Measurements from ENCODE around the gene FERD3L.

The FERD3L gene

DNA sequence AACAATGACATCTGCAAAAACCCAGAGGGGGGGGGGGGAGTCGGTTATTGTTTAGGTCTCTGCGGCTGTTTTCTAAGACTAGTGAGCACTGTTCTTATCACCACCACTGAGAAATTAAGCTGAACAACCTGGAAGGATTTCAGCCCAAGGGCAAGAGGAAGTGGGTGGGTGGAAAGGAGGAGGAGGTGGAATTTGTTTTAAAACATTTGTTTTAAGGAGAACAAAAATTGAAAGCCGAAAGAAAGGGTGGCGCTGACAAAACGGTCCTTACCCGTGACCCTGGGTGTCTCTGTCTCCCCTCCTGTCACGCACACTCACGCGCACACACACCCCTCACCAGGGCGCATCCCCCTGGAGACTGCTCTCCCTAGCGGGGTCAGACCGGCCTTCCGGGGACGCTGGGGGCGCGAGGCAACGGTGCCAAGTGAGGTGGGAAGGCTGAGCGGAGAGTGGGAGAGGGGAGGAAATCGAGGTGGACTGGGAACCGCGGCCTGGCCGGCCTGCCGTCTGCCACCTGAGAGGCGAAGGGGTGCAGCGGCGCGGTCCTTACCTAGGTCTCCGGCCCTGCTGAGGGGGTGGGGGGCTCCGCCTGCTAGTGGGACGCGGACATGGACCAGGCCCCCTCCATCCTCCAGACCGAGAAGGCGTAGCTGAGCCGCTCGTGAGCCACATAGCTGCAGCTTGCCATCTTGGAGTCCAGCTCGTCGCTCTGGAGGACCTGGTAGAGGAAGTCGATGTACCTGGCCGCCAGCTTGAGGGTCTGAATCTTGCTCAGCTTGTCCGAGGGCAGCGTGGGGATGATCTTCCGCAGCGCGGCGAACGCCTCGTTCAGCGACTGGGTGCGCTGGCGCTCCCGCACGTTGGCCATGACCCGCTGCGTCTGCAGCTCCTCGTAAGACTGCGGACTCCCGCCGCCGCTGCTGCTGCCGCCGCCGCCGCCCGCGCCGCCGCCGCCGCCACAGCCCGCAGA, 28.8 kb downstream of the FERD3L start:
- FAIRE-seq = no peak

GRCh38 chr7:19114551-19114855, 30.7 kb downstream of the FERD3L start:
- FAIRE-seq = no peak

DNA sequence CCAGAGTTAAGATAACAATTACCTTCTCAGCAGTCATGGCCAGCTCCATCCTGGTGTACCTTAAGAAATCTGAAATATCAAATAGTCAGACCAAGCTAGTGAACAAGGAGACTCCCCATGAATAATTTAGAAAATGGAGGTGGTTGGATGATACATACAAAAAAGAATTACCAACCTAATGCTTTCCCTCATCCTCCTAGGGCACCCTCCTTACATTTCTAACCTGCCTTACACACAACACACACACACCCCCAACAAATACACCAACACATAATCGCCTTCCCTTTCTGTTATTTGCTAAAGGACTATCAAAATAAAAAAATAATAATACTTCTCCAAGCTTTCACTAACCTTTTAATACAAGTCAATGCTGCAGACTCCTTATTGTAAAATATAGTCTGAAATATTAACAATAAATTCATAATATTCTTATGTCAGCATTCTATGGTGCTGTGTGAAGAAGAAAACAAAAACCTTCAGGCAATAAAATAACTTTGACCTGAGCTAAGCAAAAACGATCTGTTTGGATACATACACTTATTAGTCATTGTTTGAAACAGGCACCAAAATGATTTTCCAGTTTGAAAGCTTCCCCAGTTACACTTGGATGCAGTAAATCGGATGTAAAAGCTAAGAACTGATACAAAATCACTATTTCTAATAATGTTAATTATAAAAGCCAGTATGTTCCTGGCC, 31.2 kb downstream of the FERD3L start:
- FAIRE-seq = no peak

GRCh38 chr7:19113002-19113350, 32.2 kb downstream of the FERD3L start:
- no peak for FAIRE-seq

DNA sequence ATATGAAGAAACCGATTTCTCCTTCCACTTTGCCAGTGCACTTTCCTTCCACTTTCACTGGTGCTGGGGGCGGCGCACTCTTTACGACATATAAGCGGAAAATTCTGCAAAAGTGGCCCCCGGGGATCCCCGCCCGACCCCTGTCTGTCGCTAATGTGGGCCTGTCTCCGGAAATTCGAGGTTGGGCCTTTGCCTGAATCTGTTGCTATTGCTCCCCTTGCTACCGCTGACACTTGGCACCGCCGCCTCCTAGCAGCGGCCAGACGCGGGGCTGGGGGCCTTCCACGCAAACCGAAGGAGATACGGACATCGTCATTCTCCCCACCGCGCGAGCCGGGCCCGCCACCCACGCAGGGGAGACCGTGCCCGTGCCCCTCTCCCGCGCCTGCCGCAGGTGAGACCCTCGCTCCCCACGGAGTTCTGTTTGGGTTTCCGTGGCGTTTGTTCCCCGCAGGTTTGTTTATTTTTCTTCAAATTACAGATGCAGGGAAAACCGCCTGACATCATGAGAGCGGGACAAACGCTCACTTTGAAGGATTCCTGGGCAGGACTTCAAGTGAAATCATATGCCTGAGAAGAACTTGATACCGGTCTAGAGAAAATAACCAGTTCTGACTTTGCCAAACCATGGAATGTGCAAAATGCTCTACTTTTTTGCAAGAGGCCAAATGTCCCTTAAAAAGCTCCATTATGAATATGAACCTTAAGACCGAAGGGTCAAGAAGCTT, 32.8 kb downstream of the FERD3L start:
- no peak for FAIRE-seq

- no peak for FAIRE-seq
These were observed 33.5 kb downstream of the FERD3L start for GRCh38 chr7:19111474-19112273.

GRCh38 chr7:19110776-19111175, 34.4 kb downstream of the FERD3L start:
- FAIRE-seq = no peak

- FAIRE-seq = no peak
These were observed 35.0 kb downstream of the FERD3L start for GRCh38 chr7:19110026-19110730.

- no peak for FAIRE-seq
These were observed 35.9 kb downstream of the FERD3L start for GRCh38 chr7:19109000-19109946.

- no peak for FAIRE-seq
These were observed 37.7 kb downstream of the FERD3L start for GRCh38 chr7:19107356-19108146.

DNA sequence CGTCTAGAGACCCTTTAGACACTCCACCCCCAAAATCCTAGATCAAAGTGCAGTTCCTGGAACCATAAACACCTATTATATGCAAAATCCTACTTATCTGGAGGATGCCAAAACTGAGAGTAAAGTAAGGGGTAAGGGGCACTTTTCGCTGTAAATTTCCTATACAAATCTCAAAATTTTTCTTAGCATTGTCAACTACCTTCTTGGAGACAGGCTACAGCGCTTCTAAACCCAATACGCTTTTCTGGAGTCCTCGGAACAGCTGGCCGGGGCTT, 38.2 kb downstream of the FERD3L start:
- no peak for FAIRE-seq

DNA sequence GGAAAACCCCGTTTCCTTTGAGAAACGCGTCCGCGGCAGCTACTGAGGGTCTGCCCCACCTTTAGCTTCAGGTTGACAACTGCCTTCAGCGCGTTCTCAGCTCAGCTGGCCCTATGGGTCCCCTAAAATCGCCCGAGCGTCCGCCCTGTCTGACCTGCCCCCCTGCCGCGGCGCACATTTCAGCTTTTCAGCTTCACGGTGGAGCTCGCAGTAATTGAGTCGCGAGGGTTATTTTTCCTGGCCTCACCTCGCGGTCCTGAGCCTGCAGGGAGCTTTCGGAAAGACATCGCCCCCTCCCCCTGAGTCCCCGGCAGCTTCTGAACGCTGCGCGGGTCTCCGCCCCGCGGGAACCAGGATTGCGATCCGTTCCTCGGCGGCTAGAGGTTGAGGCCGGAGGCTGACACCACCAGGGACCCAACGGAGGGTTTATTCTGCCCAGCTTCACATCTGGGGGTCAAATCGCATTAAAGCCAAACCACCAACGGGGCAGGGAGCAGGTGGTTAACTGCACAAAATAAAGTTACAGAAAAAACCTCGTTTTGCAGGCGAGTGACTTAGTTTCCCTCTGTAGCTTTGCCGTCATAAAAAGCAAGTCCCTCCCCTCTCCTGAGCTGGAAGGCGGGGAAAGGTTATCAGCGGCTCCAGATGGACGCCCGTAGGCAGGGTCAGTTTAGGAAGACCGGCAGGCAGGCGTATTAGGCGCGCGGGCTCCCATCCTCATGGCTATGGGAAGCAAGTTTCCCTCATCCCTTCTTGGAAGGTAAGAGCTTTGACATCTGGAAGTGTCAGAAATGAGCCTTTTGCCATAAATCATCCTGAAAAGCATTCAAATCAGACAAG, 38.8 kb downstream of the FERD3L start:
- no peak for FAIRE-seq

DNA sequence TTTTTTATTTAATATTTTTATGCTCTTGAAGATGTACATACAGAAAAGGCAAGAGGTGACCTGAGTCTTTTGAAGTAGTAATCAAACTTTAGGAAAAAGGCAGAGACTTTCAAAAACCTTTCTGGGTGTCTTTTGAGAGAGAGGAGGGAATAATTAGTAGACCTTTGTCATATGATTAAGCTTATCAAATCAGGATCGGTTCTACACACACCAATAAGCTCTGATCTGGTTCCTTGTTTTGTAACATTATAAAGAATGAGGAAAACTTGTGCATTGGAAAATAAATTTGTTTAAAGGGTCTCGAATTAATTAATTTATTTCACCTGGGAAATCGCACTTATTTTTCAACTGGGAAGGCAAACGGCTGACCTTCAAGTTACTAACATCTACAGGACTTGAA, 39.7 kb downstream of the FERD3L start:
- FAIRE-seq = no peak

GRCh38 chr7:19104811-19105210, 40.4 kb downstream of the FERD3L start:
- no peak for FAIRE-seq

DNA sequence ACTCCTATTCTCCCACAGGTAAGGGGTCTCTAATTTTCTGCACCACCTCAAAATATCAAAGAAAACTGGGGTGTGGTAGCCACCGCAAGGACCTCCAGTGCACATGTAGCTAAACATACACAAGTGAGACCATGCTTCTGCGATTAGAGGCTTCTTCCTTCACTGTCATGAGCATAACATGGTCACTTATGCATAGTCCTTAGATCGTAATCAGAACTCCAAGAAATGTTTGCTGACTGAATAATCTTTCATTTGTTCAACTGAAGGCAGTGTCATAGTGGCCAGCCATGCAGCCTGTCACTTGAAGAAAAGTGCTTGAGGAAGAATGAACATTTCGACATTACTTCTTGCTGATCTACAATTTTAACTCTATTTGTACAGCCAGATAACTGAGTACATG, 42.3 kb downstream of the FERD3L start:
- FAIRE-seq = no peak

GRCh38 chr7:19101909-19102308, 43.3 kb downstream of the FERD3L start:
- no peak for FAIRE-seq

DNA sequence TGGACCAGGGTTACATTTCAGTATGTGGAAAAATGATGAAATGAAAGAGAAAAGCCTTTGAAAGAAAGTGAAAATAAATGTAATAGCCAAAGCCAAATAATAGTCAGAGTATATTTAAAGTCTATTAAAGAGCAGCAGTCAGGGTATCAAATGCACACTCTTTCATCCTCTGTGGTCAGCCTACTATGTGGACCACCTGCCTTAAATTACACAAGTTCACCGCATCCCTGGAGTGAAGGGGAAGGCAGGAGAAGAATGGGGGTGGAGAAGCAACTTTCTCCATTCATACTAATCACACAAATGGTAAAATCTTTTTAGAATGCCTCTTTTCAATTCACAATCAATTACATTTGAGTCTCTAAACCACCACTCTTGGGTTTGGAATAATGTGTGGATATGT, 43.7 kb downstream of the FERD3L start:
- FAIRE-seq = no peak

DNA sequence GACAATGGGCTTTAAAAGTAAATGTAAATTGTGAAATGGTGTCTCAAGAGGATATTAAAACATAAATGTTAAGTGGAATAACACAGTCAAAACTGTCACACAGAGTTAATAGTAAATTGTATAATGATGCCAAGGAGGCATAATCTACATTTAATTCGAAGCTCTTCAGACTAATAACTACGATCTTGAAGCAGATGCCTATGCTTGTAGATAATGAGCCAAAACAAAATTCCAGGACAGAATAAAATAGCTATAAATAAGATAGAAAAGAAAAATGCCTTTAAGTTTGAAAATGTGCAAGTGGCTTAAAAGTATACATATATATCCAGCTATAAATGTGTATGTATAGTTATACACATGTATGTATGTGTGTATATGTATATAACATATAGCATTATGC, 45.3 kb downstream of the FERD3L start:
- no peak for FAIRE-seq

DNA sequence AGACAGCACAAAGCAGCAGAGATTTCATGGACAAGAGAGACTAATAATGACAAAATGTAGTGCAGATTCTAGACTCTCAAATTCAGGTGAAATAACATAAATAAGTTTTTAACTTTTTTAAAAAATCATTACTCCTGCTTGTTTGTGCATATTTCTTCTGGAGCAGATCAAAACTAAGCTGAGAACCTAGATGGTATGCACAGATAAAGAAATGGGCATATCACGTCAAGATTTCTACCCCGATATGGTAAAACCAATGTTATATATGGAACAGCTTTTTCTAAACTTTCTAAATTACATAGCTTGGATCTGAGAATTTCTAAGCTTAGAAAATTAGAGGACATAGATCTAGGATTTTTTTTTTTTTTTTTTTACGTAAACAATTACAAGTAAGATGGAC, 46.0 kb downstream of the FERD3L start:
- no peak for FAIRE-seq
